GM21529 (cell line): ENCODE results near the gene SCART1.
"Not testable (repeated sequence)": the region's sequence is repeated elsewhere in the genome, so short reads cannot be mapped to it uniquely, and the experiment has no call there.

ENCODE experiments used
- ATAC-seq: cut with Tn5 transposase; IDR thresholded peaks from one replicate; pipeline ENCODE4 v1.9.1; 2021; ENCODE audit not compliant: unreplicated experiment

The SCART1 gene

DNA sequence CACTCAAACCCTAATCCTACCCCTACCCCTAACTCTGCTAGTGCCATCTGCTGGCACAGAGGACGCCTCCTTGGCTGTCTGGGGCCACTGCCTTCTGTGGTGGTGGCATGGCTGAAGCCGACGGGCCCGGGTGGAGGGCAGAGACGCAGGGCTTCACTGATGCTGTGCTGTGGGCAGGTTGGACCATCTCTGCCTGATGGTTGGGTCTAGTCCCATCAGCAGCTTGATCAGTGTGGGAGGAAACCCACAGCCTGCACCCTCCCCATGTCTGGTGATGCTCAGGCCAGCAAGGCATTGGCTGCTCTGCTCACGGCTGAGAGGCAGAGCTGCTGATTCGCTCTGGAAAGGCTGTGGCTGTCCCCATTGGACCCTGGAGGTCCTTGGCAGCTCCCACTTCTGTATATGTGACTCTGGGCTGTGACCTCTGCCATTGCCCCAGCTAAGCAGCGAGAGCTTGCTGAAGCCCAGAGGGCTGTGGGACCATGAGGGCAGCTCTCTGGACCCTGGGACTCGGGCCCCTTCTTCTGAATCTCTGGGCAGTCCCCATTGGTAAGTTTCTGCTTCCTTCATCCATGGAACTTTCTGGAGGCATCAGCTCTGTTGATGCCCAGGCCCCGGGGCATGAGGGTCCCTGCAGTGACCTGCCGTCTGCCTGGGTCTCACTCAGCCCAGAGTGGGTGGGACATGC, at the start of gene SCART1:
Gene SCART1, plus strand, starts transcription at position 430 of the 688 bp plus-strand sequence. Its CDS starts 53 bp downstream, at position 483.
- ATAC-seq = no peak

DNA sequence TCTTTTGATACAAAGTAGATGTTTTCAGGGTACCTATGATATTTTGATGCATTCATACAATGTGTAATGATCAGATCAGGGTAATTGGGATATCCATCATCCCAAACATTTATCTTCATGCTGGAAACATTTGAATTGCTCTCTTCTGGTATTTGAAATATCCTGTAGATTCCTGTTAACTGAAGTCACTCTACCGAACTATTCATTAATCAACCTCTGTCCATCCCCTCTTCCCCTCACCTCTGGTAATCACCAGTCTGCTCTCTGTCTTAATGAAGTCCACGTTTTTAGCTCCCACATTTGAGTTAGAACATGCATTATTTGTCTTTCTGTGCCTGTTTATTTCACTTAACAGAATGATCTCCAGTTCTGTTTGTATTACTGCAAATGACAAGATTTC, 48.5 kb upstream of the SCART1 start:
- no peak for ATAC-seq

DNA sequence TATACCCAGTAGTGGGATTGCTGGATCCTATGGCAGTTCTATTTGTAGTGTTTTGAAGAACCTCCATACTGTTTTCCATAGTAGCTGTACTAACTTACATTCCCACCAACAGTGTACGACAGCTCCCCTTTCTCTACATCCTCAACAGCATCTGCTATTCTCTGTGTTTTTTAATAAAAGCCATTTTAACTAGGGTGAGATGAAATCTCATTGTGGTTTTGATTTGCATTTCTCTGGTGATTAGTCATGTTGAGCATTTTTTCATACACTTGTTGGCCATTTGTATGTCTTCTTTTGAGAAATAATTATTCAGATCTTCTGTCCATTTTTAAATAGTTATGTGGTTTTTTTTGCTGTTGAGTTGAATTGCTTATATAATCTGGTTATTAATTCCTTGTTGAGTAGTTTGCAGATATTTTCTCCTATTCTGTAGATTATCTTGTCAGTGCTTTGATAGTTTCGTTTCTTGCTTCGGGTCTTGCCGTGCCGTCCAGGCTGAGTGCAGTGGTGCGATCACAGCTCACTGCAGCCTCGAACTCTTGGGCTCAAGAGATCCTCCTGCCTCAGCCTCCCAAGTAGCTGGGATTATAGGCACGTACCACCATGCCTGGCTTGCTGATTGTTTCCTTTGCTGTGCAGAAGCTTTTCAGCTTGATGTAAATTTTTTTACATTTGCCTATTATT, 47.8 kb upstream of the SCART1 start:
- peak; percentile 62 for ATAC-seq

DNA sequence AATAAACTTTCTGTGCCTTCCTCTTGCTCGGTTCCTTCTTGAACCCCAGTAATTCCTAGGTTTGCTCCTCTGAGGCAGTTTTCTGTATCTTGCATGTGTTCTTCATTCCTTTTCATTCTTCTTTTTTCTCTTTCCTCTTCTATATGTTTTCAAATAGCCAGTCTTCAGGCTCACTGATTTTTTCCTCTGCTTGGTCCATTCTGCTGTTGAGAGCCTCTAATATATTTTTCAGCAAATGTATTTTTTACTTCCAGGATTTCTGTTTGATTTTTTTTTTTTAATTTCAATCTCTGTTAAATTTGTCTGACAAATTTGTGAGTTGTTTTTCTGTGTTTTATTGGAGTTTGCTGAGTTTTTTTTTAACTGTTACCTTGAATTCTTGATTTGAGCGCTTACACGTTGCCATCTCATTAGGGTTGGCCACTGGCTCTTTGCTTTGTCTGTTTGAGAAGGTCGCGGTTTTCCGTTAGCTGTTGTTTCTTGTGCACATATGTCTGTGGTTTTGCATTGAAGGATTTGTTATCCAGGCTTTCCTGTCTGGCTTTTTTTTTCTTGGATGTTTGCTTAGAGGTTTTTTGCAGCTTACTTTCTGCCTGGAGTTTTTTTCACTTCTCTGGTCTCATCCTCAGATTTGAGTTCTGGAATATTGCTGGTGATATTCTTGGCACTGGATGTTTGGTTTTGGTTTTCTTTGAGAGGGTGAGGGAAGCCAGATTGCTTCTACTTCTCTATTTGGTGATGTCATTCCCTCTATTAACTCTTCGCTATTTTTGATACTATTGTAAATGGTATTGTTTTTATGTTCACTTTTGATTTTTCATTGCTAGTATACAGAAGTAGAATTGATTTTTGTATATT, 42.0 kb upstream of the SCART1 start:
- no peak for ATAC-seq

DNA sequence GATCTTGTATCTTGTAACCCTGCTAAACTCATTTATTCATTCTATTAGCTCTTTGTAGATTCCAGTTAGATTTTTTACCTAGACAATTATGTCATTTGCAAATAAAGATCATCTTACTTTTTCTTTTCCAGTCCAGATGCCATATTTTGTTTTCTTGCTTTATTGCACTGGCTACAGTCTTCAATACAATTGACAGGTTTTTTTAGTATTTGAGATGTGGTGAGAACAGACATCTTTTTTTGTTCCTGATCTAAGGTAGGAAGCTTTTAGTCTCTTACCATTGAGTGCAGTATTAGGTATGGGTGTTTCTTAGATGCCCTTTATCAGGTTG, 41.4 kb upstream of the SCART1 start:
- ATAC-seq = no peak

DNA sequence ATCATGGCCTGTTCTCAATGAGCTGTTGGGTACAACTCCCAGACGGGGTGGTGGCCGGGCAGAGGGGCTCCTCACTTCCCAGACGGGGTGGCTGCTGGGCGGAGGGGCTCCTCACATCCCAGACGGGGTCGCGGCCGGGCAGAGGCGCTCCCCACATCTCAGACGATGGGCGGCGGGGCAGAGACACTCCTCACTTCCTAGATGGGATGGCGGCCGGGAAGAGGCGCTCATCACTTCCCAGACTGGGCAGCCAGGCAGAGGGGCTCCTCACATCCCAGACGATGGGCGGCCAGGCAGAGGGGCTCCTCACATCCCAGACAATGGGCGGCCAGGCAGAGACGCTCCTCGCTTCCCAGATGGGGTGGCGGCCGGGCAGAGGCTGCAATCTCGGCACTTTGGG, 39.3 kb upstream of the SCART1 start:
- ATAC-seq = not testable (repeated sequence)

DNA sequence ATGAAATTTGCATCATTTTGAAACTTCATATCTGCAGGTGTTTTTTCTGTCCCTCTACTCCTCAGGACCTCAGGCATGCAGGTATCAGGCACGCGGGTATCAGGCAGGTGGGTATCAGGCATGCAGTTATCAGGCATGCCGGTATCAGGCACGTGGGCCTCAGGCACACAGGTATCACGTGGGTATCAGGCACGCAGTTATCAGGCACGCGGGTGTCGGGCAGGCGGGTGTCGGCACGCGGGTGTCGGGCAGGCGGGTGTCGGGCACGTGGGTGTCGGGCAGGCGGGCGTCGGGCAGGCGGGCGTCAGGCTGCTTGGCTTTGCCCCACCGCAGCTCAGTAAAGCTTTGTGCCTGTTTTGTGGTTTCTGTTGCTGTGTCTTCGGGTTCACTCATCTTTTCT, 38.0 kb upstream of the SCART1 start:
- no peak for ATAC-seq

DNA sequence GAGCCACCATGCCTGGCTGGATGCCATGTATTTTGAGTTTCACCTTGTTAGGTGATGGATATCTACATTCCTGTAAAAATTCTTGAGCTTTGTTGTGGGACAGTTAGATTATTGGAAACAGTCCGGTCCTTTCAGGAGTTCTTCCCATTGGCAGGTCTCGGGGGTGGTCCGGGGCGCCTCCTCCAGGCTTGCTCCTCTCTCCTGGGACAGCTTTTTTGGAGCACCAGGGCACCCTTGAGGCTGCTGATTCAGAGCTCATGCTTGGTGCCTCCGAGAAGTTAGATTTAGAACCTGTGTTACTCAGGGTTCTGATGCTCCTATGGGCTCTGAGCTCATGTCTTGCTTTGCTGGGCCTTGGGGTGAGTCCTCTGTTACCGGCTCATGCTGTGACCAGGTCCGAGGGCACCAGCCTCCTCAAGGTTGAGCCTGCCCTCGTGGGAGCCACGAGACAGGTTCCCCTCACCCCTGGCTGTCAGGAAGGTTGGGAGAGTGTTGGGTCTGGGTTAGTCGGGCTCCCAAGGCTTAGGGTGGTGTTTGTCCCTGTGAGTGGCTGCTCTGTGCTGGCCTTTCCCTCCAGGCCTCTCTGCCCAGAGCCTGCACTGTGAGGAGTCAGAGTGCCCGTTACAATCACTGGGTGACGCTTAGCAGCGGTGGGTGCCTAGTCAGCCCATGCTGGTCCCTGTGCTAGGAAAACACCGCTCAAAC, 35.3 kb upstream of the SCART1 start:
- ATAC-seq = no peak

DNA sequence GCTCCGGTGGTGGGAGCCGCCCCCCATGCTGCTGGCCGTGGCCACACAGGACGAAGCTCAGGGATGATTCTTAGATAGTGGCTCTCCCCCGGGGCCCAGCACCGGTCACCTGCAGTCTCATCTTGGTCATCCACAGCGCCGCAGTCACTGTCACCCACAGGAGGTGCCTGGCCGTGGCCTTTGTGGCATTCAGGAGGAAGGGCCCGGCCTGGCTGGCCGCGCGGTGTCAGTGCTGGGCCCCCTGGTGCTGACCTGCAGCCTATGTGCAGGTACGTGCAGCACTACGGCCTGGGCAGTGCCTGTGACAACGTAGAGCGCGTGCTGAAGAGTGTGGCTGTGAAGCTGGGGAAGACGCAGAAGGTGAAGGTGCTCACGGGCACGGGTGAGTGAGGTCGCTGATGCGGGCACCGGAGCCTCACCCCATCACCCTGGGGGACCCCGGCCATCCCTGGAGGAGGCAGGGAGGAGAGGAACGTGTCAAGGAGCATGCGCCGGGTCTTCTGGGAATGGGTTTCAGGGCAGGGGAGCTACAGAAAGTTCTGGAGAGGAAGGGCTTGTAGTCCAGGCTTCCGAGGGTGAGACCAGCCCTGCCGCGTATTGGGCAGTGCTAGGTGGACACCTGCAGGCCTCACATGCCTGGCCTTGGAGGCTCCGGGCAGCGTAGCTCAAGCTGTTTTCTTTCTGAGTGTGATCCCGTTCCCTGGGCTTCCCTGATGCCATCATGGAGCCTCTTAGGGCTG, 34.4 kb upstream of the SCART1 start:
- no peak for ATAC-seq

DNA sequence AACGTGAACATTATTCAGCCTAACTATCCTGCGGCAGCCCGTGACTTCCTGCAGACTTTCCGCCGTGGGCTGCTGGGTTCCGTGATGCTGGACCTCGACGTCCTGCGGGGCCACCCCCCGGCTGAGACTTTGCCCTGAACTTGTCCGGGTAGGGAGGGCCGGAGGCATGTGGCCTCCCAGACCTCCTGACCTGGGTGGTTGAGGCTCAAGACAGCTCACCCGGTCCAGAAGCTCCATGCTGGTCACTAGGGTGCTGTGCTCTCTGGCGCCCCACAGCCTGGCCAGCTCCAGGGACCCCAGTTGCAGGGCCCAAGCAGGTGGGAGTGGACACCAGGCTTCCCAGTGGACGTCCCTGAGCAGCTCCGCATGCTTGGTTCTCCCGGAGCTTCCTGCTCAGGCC, 33.7 kb upstream of the SCART1 start:
- no peak for ATAC-seq

DNA sequence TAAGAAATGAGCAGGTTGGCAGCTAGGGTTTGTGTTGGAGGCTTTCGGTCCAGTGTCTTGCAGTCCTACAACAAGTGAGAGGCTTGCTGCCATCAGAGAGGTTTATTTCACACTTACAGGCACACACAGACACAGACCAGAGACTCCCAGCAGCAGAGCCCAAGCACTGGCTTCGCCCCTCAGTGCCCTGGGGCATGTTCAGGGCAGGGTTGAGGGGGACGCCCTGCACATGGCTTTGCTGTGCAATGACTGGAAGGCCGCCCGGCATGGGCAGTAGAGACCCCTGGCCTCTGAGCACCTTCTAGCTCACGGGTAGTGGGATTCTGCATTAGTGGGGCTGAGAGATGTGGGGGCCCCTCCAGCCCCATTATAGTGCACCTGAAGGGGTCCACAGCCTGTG, 33.2 kb upstream of the SCART1 start:
- no peak for ATAC-seq

DNA sequence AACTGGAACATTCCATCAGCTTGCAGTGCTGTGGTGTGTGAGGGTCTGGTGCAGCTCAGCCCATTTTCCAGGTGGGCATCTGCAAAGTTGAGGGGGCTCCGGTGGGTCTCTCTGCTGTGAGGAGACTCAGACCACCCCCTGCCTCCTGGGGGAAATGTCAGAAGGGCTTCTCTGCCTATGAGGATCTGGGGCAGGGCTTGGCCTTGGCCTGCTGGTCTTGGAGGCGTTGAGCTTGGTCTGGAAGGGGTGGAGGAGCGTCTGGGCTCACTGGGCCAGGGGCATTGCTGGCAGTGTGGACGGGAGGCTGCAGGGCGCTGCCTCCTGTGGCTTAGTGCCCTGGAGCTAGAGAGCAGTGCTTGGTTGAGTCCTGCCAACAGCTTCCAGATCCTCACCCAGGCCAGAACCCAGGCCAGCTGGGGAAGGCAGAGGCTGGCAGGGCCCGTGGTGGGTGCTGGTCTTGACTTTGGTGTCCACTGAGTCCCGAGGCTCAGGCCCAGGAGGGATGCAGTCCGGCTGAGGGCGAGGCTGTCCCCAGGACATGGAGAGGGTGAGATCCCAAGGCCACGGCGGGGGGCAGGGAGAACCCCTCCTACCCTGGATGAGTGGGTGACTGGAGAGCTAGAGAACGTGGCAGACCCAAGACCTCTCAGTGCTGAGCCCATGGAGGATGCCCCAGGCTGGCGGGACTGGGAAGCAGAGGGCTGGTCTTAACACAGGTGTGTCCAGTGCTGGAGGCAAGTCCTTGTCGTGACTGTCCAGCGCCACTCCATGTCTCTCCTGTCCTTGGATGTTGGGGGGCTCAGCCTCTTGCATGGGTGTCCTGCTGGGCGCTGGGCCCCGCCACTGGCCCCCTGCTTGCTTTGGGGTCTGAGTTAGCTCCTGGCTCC, 32.2 kb upstream of the SCART1 start:
- no peak for ATAC-seq

DNA sequence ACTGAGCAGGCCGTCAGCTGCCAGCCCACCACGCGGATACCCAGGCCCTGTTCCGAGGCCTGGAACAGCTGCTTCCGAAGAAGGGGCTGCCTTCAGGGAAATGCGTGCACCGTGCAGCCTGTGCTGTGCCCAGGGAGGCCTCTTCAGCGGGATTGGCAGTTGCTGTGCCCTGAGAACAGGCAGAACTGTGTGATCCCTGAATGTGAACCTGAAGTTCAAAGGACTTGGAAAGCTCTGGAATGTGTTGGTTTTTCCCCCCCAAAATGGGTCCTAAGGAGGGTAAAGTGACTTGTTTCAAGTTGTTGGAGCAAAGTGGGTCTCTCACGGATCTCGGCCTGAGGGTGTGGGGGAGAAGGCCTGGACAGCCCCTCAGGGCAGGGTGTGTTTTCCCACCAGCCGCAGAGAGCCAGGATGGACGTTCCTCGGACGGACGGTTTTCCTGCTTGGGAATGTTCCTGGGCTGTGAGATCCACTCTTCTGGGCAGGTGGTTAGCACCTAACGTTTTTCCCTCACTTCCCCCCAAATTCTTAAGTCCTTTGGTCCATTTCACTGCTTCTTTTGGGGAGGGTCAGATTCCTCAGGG, 31.4 kb upstream of the SCART1 start:
- ATAC-seq = no peak

DNA sequence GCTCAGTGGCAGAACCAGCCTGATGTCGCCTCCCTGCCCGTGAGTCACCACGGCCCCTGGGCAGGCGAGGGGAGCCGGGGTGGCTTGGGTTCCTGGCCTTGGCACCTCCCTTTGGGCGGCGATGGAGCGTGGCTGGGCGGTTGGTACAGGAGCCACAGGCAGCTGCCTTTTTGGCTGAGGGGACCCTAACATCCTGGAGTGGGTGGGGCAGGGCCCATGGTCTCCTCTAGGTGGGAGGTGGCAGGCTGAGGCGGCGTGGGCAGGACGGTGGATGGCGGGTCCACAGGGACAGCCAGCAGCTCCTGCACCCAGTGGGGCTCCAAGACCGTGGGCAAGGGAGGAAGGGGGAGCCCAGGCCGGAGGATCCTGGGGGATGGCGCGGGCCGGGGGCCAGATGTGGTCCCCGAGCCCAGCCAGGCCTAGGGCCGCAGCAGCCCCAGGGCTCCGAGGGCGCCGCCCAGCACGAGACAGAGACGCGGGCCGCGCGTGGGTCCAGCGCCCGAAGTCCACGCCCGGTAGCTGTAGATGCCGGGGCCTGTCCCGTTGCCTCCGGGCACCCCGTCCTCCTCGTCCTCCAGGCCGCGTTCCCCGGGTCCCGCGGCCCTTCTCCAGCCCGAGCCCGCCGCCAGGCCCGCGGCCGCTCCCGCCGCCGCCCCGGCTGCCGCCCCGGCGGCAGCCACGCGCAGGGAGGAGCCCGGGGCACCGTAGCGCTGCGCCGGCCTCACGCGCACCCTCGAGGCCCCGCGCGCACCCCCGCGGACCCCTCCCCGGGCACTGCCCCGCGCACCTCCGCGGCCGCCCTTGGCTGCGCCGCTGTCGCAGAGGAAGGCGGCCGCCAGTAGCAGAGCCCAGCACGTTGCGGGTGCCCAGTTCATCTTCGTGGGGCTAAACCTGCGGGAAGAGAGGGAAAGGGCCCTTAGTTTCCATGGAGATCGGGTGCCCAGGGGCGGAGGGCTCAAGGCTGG, 30.7 kb upstream of the SCART1 start:
- ATAC-seq = no peak

DNA sequence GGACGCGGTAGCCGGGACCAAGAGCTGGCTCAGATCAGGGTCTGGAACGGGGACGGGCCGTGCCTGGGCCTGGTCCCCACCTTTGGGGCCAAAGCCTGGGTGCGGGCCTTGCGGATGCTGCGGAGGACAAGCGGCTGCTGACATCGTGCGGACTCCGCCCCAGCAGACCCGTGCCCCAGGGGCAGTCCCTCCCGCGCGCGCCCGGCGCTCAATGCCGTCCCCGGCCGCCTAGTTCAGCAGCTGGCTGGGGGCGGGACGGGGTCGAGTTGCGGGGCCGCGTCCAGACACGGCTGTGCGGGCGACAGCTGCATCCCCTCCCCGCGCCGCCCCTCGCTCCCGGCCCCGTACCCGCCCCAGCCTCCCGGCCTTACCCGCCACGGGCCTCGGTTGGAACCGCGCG, 29.6 kb upstream of the SCART1 start:
- ATAC-seq = not testable (repeated sequence)

DNA sequence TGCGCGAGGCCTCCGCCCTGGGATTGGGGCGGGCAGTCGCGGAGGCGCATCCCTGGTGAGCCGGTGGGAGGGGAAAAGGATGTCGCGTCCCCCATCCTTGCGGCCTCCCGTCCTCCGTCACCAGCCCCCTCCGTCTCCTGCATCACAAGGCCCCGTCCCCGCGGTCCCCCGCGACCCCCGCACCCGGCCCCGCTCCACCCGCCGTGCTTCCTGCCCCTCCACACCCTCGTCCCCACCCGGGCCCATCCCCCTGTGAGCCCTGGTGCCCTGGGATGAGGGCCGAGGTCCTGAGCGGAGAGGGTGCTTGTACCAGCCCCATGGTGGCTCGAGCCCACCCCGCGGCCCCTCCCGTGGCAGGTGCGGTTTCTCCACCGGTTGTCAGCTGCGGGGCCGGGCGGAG, 29.1 kb upstream of the SCART1 start, which contains the start of gene SPRN:
Gene SPRN, minus strand, starts transcription at position 25 of the 400 bp plus-strand sequence. CDS start 944 bp downstream, outside the sequence.
- not testable (repeated sequence) for ATAC-seq

DNA sequence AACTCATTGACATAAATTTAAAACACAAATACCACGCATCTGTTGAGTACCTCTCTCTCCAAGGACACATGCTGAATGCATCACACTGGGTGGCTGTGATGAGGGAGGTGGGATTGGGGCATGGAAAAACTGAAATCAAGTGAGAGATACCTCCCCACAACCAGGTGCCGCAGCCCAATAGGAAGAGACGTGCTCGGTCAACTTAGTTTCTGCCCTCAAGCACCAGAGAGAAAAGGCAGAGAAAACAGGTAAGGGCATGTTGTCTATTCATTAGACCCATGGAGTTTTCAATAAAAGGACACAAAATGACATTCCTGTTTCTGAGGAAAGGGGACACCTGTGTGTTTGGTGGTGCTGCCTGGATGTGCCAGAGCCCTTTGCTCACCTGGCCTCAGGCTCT, 24.2 kb upstream of the SCART1 start:
- ATAC-seq = not testable (repeated sequence)
